Gastroesophageal sphincter (tissue), 4 donors: ENCODE data around the gene EME1. TPM values are rescaled to one million over a fixed set of nuclear protein-coding genes. Genes with fewer than 3 reads are reported as not detected.

Experiments used
- ATAC-seq: fragments of 150-250 bp; one replicate; pipeline ENCODE4 v1.9.1; 2016; ENCODE audit warnings: mild to moderate bottlenecking, moderate library complexity
- H3K27ac ChIP-seq, 4 donors: fragments of 200-600 bp; sonication (generic) in 3 of 4; 1 replicate in 3 of 4; 2 replicates in 1 of 4; pipeline ENCODE4 v1.5.1; 2016 to 2019
- H3K27me3 ChIP-seq: fragments of 200-600 bp; sonication (generic); one replicate; pipeline ENCODE4 v1.5.1; 2019
- H3K36me3 ChIP-seq, 2 donors: fragments of 200-600 bp; sonication (generic); one replicate each; pipeline ENCODE4 v1.5.1; 2019; ENCODE audit warnings: control low read depth in 1 of 2
- H3K4me1 ChIP-seq, 3 donors: fragments of 200-600 bp; sonication (generic); 1 replicate in 2 of 3; 2 replicates in 1 of 3; pipeline ENCODE4 v1.5.1; 2016 to 2019; ENCODE audit warnings: control low read depth in 2 of 3
- H3K4me3 ChIP-seq, 2 donors: fragments of 200-600 bp; sonication (generic); one replicate each; pipeline ENCODE4 v1.5.1; 2019; ENCODE audit warnings: mild to moderate bottlenecking in 1 of 2, moderate library complexity in 1 of 2
- H3K9me3 ChIP-seq, 3 donors: fragments of 200-600 bp; sonication (generic); one replicate each; pipeline ENCODE4 v1.5.1; 2017 to 2019; ENCODE audit warnings: control low read depth in 2 of 3
- CTCF ChIP-seq, 4 experiments: fragments of 200-600 bp in 2 of 4; fragments of 450-650 bp in 2 of 4; sonication (generic) in 1 of 4; IDR thresholded peaks; one replicate each; pipeline ENCODE4 v1.5.1; 2017 to 2019; ENCODE audit warnings: antibody characterized with exemption in 4 of 4, mild to moderate bottlenecking in 2 of 4, moderate library complexity in 2 of 4
- EP300 ChIP-seq: sonication (generic); formaldehyde crosslinking; IDR thresholded peaks from one replicate; pipeline ENCODE4 v1.6.1; 2017; ENCODE audit warnings: antibody characterized with exemption, mild to moderate bottlenecking
- POLR2A ChIP-seq, 2 donors: fragments of 450-650 bp; IDR thresholded peaks; one replicate each; pipeline ENCODE4 v1.6.1; 2017; ENCODE audit warnings: antibody characterized with exemption in 2 of 2, mild to moderate bottlenecking in 2 of 2, moderate library complexity in 1 of 2
- POLR2AphosphoS5 ChIP-seq: sonication (generic); formaldehyde crosslinking; IDR thresholded peaks from one replicate; pipeline ENCODE4 v1.6.1; 2017; ENCODE audit warnings: antibody characterized with exemption
- WGBS, 2 donors: methylation state at CpG; one replicate each; pipeline ENCODE4 v1.1.5; 2018; ENCODE audit warnings: low coverage in 1 of 2; 5-methylcytosine and 5-hydroxymethylcytosine counted together
- total RNA-seq, 4 donors: library from RNA; depleted of rRNA; stranded (reverse); fragments of >200 nt; gene quantifications; one replicate each; pipeline ENCODE4 v1.1.0, GENCODE V29; 2016

EME1 gene
- total RNA-seq, 4 donors from 2014 or later: 0.54 TPM; not detected in 3

GRCh38 chr17:50421308-50422051 lies 48.5 kb downstream of the EME1 start:
- H3K27me3 ChIP-seq: no peaks in the 10 kb centered on the region
- peak overlapping the region in 3 of 4 donors; percentile 22 to 54 (median 35) for H3K27ac ChIP-seq
- H3K9me3 ChIP-seq: no peaks in the 10 kb centered on the region
- TF ChIP-seq POLR2A (IDR thresholded peaks at IDR 0.05): no peak
- TF ChIP-seq EP300: no peak
- no peak for TF ChIP-seq CTCF (IDR thresholded peaks at IDR 0.05)
- TF ChIP-seq POLR2AphosphoS5: no peak
- 39 to 42% methylated on average over 3 of the region's 3 CpGs for WGBS, 2 donors
- peak overlapping the region in 1 of 2 donors; percentile 18 for H3K4me3 ChIP-seq
- H3K4me1 ChIP-seq: peaks cover 0 to 36% (median under 1%) of the 10 kb centered on the region in 3 donors
- ATAC-seq: no peak
- H3K36me3 ChIP-seq: no peaks in the 10 kb centered on the region

GRCh38 chr17:50422738-50423137 lies 49.7 kb downstream of the EME1 start:
- no peak for ATAC-seq
- 83 to 93% methylated on average over 2 of the region's 2 CpGs for WGBS, 2 donors
- Histone ChIP-seq H3K36me3 (no peaks in the 10 kb centered on the region), H3K27ac (no peak overlapping the region), H3K27me3 (no peaks in the 10 kb centered on the region), H3K9me3 (no peaks in the 10 kb centered on the region), H3K4me1 (peaks cover 0 to 48% (median 10%) of the 10 kb centered on the region in 3 donors), H3K4me3 (no peak overlapping the region)
- no peak for TF ChIP-seq POLR2AphosphoS5
- no peak for TF ChIP-seq EP300
- no peak for TF ChIP-seq CTCF (IDR thresholded peaks at IDR 0.05)
- TF ChIP-seq POLR2A (IDR thresholded peaks at IDR 0.05): no peak

GRCh38 chr17:50423553-50424159 lies 50.6 kb downstream of the EME1 start:
- Histone ChIP-seq H3K36me3 (no peaks in the 10 kb centered on the region), H3K4me1 (peaks cover 0 to 58% (median 10%) of the 10 kb centered on the region in 3 donors), H3K27ac (no peak overlapping the region), H3K27me3 (no peaks in the 10 kb centered on the region), H3K4me3 (no peak overlapping the region), H3K9me3 (no peaks in the 10 kb centered on the region)
- ATAC-seq: no peak
- TF ChIP-seq EP300 (no peak), CTCF (IDR thresholded peaks at IDR 0.05) (no peak), POLR2AphosphoS5 (no peak), POLR2A (IDR thresholded peaks at IDR 0.05) (no peak)
- WGBS, 2 donors: 42 to 82% methylated on average over 6 of the region's 6 CpGs

- peaks cover 0 to 62% (median 10%) of the 10 kb centered on the region in 3 donors for H3K4me1 ChIP-seq
- H3K36me3 ChIP-seq: no peaks in the 10 kb centered on the region
- no peak for TF ChIP-seq POLR2AphosphoS5
- no peak for TF ChIP-seq CTCF (IDR thresholded peaks at IDR 0.05)
- TF ChIP-seq POLR2A (IDR thresholded peaks at IDR 0.05): no peak
- no peak for TF ChIP-seq EP300
- no peaks in the 10 kb centered on the region for H3K27me3 ChIP-seq
- no peak for ATAC-seq
- 71 to 73% methylated on average over 6 of the region's 9 CpGs for WGBS, 2 donors
- no peaks in the 10 kb centered on the region for H3K9me3 ChIP-seq
- no peak overlapping the region for H3K27ac ChIP-seq
- no peak overlapping the region for H3K4me3 ChIP-seq
These were observed 51.4 kb downstream of the EME1 start for GRCh38 chr17:50424246-50424995.
